NCI-H146 (cell line): Measurements from ENCODE around the gene TMEM120B.
"Not testable (repeated sequence)": the region's sequence is repeated elsewhere in the genome, so short reads cannot be mapped to it uniquely, and the experiment has no call there.

Experiments used
- DNase-seq: peaks from one replicate; lab custom pipeline; 2025; lab: John Stamatoyannopoulos, UW

TMEM120B gene

GRCh38 chr12:121774968-121775474 lies 62.5 kb downstream of the TMEM120B start:
- no peak for DNase-seq

- DNase-seq, result no peak
Measured at GRCh38 chr12:121775501-121775900, 62.9 kb downstream of the TMEM120B start.

- peak; percentile 49 for DNase-seq
Measured at GRCh38 chr12:121776190-121777098, 63.9 kb downstream of the TMEM120B start.

DNA sequence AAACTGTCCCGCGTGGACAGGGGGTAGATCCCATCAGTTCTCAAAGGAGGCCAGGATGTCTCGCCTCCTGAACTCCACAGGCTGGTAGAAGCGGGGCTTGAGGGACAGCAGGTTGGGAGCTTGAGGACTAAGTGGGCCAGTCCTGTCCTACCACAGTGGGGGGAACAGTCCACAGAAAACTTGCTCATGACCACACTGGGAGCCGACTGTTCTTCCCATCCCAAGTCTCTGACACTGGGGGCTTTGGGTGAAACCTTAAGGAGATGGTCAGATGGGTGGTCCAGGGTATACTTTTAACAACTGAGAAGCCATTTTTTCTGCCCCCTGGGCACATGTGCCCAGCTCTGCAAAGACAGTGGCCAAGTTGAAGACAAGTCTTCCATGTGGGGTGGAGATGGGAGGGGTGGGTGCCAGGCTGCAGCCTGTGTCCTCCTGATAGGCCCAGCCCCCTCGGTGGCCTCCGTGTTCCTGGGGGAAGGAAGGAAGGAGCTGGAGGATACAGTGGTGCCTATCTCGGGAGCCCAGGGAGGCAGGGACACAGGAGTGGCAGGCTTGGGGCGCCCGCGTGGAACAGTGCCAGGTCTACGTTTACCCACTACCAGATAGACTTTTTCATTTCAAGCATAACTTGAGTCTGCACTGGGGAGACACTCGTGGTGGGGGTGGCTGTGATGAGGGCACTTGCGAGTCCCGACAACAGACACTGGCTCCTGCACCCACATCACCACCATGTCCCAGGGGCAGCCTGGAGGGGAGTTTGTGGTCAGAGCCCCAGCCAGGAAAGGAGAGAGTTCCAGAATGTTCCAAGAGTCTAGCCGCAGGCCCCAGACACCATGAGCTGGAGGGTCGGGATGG lies 66.2 kb downstream of the TMEM120B start:
- DNase-seq, result no peak

GRCh38 chr12:121779422-121779895 lies 66.9 kb downstream of the TMEM120B start:
- no peak for DNase-seq

DNA sequence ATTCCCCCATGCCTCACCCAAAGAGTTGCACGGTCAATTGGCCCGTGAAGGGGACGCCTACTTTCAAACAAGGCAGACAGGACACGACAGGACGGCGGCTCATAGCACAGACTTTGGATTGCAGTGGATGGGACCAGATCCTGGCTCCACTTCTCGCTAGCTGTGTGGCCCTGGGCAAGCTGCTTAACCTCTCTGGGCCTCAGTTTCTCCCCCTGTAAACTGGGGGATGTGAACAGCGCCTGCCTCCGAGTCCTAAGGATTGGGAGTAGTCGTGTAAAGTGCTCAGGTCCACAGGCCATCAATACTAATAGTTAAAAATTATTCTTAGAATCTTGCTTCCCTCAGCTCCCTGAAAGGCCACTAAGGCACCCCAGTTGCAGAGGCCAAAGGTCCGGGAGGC lies 67.9 kb downstream of the TMEM120B start:
- DNase-seq, result no peak

DNA sequence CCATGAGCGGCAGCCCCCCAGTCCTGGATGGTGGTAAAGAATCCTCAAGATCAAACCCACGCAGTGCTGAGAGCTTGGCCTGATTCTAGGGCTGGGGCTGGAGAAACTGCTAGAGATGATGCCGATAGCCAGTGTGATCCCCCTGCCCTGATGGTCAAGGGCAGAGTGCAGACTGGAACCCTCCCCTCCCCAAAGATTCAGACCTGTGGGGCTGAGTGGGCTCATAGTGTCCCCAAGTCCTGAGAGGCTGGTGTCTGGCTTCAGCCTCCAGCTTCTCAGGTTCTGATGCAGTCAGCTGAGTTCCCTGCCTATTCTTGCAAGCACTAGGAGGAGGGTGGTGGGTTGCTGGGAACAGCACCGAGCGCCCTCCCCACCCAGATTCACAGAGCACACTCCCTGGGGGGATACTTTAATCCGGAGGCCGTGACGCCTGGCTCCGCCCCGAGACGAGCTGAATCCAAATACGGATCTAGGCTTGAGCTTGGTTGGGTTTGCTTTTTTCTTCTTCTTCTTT lies 69.0 kb downstream of the TMEM120B start:
- no peak for DNase-seq

DNA sequence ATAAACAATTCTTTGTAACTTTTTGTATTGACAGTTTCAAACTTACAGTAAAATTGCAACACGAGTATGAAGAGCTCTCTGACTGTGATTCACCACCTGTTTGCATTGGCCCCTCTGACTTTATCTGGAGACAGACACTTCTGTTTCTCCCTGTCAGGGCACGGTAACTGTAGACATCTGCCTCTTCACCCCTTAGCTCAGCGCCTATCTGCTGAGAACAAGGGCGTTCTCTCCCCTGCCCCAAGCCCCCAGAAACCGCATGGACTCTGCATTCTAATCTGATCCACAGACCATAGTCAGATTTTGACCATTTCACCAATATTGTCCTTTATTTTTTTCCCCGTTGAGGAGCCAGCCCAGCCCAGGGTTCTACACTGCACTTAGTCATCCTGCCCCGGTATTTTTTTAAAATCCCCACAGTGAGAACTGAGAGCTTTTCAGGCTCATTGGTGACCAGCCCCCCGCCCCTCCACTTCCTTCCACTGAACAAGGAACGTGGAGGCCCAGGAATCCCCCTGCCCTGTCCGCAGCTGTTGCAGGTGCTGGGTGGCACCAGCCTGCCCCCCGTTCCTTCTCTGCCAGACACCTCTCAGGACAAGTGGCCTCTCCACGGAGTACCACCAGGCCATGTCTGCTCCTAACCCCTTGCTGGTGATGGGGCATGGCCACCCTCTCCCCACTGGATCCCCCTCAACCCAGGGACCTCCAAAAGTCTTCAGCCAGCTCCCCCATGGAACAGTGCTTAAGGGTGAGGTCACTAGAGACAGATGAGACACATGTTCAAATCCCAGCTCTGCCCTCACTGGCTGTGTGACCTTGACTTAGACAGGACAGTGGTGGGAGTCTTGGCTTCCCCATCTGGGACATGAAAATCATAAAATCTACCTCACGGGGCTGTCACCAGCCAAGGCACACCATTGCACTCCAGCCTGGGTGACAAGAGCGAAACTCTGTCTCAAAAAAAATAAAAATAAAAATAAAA lies 69.7 kb downstream of the TMEM120B start:
- DNase-seq, result no peak

DNA sequence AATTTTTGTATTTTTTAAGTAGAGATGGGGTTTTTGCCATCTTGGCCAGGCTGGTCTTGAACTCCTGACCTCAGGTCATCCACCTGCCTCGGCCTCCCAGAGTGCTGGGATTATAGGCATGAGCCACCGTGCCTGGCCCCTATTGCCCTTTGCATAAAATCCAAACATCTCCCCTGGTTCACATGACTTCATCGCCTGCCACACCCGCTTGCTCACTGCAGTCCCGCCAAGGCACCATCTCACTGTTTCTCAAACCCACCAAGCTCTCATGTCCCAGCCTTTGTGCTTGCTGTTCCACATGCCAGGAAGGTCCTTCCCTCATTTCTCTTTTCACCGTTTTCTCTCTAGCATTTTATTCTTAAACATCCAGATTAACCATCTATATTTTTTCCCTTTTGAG lies 71.2 kb downstream of the TMEM120B start:
- DNase-seq, result no peak

DNA sequence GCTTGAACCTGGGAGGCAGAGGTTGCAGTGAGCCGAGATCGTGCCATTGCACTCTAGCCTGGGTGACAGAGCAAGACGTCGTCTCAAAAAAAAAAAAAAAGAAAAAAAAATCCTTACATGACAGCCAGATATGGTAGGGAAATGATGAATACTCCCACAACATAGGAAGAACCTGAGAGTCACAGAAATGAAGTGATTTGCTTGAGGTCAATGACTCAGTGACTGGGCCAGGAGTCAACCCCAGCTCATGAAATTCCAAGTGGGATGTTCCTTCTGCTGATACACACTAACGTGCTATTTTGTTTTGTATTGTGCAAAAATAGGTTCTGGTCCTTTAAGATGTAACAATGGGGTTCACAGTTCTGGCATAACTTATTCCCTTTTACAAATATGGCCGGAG lies 71.9 kb downstream of the TMEM120B start:
- DNase-seq, result no peak

- no peak for DNase-seq
Measured at GRCh38 chr12:121786440-121786825, 73.9 kb downstream of the TMEM120B start.

GRCh38 chr12:121787063-121788025 lies 74.8 kb downstream of the TMEM120B start:
- no peak for DNase-seq

DNA sequence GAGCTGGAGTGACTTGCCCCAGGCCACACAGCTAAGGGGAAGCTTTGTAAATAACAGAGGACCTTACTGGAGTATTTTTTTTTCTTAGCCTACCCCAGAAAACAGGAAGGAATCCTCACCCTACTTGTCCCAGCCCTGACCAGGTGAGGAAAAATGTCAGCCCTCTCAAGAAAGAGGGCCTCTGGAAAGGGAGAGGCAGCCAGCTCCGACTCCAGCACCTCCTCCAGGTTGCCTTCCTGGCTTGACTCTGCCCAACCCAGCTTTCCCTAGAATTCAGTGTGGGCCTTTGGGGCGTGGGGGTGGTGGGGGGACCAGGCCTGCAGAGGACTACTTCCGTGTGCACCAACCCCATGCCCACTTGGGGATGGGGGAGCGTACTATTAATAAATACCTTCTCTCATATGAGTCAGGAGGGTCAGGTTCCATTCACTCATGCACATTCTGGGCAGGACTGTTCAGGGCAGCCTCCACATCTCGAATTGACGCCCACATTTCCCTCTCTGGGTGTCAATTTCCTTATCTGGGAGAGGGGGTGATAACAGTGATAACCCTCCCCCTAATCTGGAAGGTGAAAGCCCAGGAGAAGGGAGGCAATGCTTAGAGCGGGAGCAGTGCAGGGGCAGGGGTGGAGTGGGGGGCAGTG lies 75.7 kb downstream of the TMEM120B start:
- DNase-seq, result no peak

GRCh38 chr12:121789233-121789781 lies 76.8 kb downstream of the TMEM120B start:
- DNase-seq, result no peak

DNA sequence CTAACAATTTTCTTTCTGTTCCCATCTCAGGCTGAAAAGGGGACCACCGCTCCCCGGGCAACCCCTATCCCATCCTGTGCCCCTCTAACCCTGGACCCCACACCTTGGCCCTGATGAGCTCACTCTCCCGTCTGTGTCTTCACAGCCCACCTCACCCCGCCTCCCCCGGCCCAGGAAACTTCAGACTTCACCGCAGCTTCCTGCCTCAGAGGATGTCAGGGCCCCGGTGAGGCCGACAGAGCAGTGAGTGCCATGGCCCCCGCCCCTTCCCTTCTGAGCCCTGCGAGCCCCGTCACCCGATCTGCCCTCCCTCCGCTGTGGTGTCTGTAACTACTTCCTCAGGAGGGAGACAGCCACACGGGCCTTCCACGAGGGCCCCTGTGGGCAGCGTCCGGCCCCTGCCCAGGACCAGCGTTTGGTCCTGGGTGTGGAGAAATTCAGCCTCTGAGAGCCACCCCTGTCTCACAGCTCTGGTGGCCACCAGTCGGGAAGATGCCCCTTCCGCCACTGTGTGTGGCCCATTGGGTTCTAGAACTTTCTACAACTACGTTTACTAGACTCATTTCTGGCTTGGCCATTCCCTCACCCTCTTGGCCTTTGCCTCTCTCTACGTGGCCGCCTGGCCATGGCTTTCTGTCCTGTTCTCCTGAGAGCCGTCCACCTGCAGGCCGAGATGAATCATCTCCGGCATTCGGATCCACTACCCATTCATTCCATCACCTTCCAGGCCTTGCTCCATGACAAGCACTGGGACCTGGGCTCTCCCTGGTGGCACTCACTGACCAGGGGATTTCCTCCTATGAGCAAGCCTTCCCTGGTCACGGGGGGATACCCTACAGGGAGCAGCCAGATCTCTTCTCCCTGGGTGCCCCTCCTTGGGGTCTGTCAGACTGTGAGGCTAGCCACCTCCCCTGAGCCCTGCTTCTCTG lies 77.5 kb downstream of the TMEM120B start:
- DNase-seq, result no peak

DNA sequence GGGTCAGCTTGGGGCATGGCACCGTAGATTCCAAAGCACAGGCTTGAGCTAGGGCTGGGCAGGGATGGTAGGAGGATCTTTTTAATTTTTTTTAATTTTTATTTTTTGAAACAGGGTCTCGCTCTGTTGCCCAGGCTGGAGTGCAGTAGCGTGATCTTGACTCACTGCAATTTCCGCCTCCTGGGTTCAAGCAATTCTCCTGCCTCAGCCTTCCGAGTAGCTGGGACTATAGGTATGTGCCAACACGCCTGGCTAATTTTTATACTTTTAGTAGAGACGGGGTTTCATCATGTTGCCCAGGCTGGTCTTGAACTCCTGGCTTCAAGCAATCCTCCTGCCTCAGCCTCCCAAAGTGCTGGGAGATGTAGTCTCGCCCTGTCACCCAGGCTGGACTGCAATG lies 78.2 kb downstream of the TMEM120B start:
- not testable (repeated sequence) for DNase-seq

DNA sequence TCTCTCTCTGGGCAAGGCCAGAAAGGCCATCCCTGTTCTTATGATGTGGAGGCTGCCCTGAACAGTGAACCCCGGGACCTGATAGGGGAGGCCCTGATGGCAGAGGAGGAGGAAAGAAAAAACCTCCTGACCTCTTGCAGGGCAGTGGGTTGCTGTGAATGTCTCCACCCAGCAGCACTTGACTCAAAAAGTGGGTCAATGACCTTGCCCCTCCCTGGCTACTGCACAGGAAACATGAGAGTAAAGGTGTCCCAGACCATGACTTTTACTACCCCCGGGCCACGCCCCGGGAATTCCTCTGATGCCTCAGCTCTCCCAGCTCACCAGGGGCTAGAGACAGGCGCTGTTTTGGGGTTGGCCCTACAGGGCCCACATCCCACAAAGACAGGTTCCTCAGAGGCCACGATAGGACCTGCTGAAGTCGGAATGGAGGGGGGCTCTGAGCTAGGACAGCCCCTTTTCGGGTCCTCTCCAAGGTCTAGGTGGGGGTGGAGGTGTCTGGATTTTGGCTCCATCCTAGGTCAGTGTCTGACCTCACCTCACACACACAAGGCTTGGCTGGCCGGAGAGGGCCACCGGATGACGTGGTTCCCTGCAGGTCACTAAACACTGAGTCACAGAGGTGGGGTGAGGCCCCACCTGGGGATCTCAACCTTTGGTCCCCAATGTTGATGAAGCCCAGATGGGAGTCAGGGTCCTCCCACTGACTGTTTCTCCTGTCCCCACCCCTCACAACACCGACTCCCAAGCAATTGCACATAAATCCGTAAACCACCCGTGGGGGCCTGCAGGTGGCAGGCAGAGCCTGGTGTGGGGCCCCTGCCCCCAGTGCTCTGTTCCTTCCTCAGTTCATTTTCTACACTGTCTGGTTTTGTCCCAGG lies 79.4 kb downstream of the TMEM120B start:
- no peak for DNase-seq
